Right lung (tissue), 5 donors: ENCODE data around the gene TBC1D22A. TPM values are rescaled to one million over a fixed set of nuclear protein-coding genes. Genes with fewer than 3 reads are reported as not detected.

ENCODE experiments used
- DNase-seq, 2 donors: peaks; one replicate each; pipeline ENCODE4 v3.0.0-alpha.2; 2013
- polyA plus RNA-seq, 5 donors: library from polyadenylated mRNA; unstranded; fragments of 120-200 nt; gene quantifications; one replicate each; pipeline versions ENCODE4 v1.2.1 to v1.2.3, GENCODE V29; 2013; ENCODE audit warnings: inconsistent platforms in 1 of 5, low replicate concordance in 1 of 5; ENCODE audit not compliant: insufficient read length in 5 of 5, insufficient read depth in 1 of 5

The TBC1D22A gene
- polyA plus RNA-seq, 5 donors, result 13.9 to 17.6 (median 16.2) TPM

DNA sequence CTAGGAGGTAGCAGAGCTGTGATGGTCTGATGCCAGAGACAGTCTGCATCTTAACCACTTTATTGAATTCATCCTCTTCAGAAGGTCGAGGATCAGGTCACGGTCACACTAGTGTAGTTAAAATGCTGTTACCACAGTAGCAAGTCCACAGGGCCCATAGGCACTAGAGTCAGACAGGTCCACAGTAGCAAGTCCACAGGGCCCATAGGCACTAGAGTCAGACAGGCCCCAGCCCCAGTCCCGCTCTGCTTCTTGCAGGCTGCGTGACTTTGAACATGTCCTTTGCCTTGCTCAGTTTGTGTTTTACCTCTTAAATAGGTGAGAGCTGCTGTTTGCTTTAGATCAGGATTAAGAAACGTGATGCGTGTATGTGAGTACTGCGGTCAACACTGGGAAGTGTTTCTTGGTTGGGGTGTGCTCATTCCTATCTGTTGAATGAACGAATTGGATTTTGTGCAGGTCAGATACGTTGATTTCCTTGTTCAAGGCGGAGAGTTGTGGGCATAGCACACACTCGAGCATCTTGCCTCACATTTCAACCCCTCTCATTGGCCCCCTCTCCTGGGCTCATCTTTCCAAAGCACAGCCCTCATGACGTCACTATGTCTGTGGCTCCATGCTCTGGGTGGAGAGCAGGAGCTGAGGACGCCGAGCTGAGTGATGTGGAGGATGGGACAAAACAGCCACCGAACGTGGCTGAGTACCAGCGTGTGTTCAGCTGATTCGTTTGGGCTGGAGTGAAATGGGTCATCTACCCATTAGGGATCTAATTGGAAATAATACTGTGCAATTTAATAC lies 191.7 kb downstream of the TBC1D22A start:
- DNase-seq, result no peak

- no peak for DNase-seq
These were observed 192.3 kb downstream of the TBC1D22A start for GRCh38 chr22:46954781-46955180.

- DNase-seq, result no peak
These were observed 194.2 kb downstream of the TBC1D22A start for GRCh38 chr22:46956498-46957215.

DNA sequence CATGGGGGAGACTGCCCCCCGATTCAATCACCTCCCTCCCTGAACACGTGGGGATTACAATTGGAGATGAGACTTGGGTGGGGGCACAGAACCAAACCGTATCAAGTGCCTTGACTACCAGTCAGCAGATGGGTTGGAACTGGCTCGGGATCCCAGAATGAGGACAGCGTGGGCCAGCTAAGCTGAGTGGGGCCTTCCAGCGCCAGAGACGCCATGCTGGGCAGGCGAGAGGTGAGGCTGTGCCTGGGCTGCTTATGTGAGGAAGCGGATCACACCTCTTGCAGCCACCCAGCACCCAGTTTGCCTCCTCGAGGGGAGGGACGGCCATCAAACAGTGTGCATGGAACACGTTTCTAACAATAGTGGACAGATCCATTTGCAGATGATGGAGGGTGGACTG lies 195.1 kb downstream of the TBC1D22A start:
- no peak for DNase-seq

- DNase-seq, result no peak
These were observed 195.7 kb downstream of the TBC1D22A start for GRCh38 chr22:46958191-46958590.

GRCh38 chr22:46958658-46959057 lies 196.2 kb downstream of the TBC1D22A start:
- DNase-seq, result no peak

DNA sequence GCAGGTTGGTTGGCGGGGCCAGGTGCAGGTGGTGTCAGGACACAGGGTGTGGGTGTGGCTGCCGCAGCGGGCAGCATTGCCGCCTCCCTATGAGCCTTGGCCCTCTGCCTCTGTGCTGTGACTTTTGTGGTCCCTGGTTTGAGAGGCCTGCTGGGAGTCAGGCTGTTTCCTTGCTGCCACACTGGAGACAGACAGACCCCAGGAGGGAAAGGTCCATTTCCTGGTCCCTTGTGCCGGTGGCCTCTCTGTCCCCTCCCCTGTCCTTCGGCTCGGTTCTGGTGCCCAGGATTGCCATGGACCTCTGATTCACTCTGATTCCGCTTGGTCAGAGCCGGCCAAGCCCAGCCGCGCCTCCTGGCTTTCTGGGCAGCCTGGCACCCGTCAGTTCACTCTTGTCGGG lies 196.9 kb downstream of the TBC1D22A start:
- no peak for DNase-seq

GRCh38 chr22:46961591-46962295 lies 199.3 kb downstream of the TBC1D22A start:
- DNase-seq, result no peak

- DNase-seq, result no peak
These were observed 200.0 kb downstream of the TBC1D22A start for GRCh38 chr22:46962406-46962805.

GRCh38 chr22:46963672-46964545 lies 201.5 kb downstream of the TBC1D22A start:
- no peak for DNase-seq

- no peak for DNase-seq
These were observed 202.5 kb downstream of the TBC1D22A start for GRCh38 chr22:46964773-46965550.

- no peak for DNase-seq
These were observed 203.4 kb downstream of the TBC1D22A start for GRCh38 chr22:46965555-46966494.

DNA sequence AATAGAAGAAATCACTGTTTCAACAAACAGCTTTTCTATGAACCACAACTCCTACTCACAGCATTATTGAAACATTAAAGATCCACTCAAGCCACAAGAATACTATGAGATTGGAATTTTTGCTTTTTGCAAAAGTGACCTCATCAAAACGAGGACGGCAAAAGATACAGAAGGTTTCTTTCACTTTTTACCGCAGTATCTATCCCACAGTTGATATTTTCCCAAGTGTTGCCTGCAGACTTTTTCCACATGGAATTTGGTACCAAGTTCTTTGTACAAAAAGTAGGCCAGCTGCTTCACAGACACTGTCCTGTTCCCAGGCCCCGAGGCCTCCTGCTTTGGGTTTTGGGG lies 204.0 kb downstream of the TBC1D22A start:
- no peak for DNase-seq

DNA sequence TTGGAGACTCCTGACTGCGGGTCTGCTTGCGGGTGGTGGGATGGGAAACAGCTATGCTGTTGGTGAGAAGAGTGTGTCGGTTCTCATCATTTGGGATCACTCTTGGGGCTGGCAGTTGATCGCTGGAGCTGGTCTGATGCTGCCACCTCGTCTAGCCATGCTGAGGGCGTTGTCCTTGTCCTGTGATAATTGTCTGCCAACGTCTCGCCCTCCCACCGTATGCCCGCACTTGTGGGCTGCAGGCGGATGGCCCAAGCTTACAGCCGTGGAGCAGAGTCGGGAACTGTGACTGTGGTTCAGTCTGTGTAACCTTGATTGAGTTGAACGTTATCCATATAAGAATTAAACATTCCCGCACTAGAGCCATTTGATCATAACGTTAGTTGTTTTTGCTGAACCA lies 204.4 kb downstream of the TBC1D22A start:
- DNase-seq, result no peak

GRCh38 chr22:46967445-46968358 lies 205.3 kb downstream of the TBC1D22A start:
- DNase-seq, result no peak

- no peak for DNase-seq
These were observed 205.9 kb downstream of the TBC1D22A start for GRCh38 chr22:46968359-46968740.

DNA sequence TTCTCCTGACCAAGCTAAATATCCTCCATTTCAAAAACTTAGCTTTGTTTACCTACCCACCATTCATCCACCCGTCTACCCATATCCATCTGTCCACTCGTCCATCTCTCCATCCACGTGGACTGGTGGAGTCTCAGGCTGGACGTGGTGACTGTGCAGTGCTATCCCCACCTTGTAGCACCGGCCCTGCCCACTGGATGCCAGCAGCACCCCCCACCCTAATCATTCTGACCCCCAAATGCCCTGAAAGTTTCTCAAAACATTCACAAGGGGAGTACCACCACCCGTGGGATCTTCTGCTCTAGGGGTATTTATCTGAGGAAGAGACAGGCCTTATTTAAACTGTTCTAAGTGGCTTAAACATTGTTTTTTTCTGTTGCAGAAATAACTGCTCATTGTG lies 206.4 kb downstream of the TBC1D22A start:
- no peak for DNase-seq

GRCh38 chr22:46969491-46969890 lies 207.0 kb downstream of the TBC1D22A start:
- no peak for DNase-seq

DNA sequence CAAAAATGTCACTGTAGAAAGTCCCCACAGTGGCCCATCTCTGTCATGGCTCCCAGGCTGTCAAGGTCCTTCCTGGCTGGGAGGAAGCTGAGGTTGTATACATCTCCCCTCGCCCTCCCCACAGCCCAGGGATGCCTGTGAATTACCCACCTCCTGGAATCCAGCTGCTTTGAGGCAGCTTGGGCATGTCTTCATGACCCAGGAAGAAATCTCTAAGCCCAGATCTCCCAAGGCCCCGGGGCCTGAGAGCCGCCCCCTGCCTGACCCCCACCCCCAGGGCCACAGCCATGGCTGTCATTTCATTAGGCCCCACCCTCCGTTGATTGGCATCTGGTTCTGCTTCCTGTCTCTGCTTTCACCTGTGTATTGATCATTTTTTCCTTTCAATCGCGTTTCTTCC lies 207.5 kb downstream of the TBC1D22A start:
- DNase-seq, result no peak
